H1 (cell line): Measurements from ENCODE around the gene GOLGA8A. TPM values are rescaled to one million over a fixed set of nuclear protein-coding genes. Genes with fewer than 3 reads are reported as not detected.
"Not testable (repeated sequence)": the region's sequence is repeated elsewhere in the genome, so short reads cannot be mapped to it uniquely, and the experiment has no call there.

ENCODE experiments used
- CTCF ChIA-PET: fragments of 300-600 bp; sonication (Branson Sonifier 250); formaldehyde crosslinking; loops from one replicate; lab custom pipeline; 2021; ENCODE audit not compliant: partially characterized antibody; lab: Charles Lee
- POLR2A ChIA-PET: fragments of 300-600 bp; sonication (Branson Sonifier 250); formaldehyde crosslinking; loops from one replicate; lab custom pipeline; 2021; ENCODE audit warnings: inconsistent platforms; ENCODE audit not compliant: partially characterized antibody; lab: Charles Lee
- DNase-seq, 2 experiments: peaks; one replicate each; pipeline versions ENCODE4 v3.0.0 to v3.0.0-alpha.2; 2010 to 2022; ENCODE audit warnings: low spot score in 2 of 2, low read depth in 1 of 2, mixed read lengths in 1 of 2
- FAIRE-seq: peaks from 2 replicates; lab custom pipeline; 2011; peaks lifted over from hg19 to GRCh38; lab: Jason Lieb, UNC
- H2AFZ ChIP-seq: 2 replicates; pipeline ENCODE4 v1.8.1; 2012; ENCODE audit warnings: low read length, inconsistent platforms
- H2AK5ac ChIP-seq: 2 replicates; pipeline ENCODE4 v1.6.1; 2013; ENCODE audit warnings: low read depth, low read length
- H2BK120ac ChIP-seq: replicated peaks from 2 replicates; pipeline ENCODE3; 2013; ENCODE audit warnings: low read depth, low read length, inconsistent platforms
- H2BK12ac ChIP-seq: 2 replicates; pipeline ENCODE4 v1.6.1; 2013; ENCODE audit warnings: low read depth, low read length
- H2BK15ac ChIP-seq: 2 replicates; pipeline ENCODE4 v1.6.1; 2013; ENCODE audit warnings: low read length
- H2BK20ac ChIP-seq: 2 replicates; pipeline ENCODE4 v1.6.1; 2013; ENCODE audit warnings: low read length
- H2BK5ac ChIP-seq: 2 replicates; pipeline ENCODE4 v1.6.1; 2013; ENCODE audit warnings: low read depth, low read length
- H3K14ac ChIP-seq: 2 replicates; pipeline ENCODE4 v1.6.1; 2013; ENCODE audit warnings: inconsistent platforms; ENCODE audit not compliant: insufficient read length
- H3K18ac ChIP-seq: 2 replicates; pipeline ENCODE4 v1.6.1; 2013; ENCODE audit warnings: low read length; ENCODE audit errors: extremely low read depth
- H3K23ac ChIP-seq: 2 replicates; pipeline ENCODE4 v1.6.1; 2013; ENCODE audit warnings: inconsistent platforms; ENCODE audit not compliant: insufficient read length
- H3K23me2 ChIP-seq: 2 replicates; pipeline ENCODE4 v1.6.1; 2013; ENCODE audit warnings: low read depth, low read length
- H3K27ac ChIP-seq: 2 replicates; pipeline ENCODE4 v1.6.1; 2011; ENCODE audit warnings: low read depth, low read length, inconsistent platforms
- H3K27me3 ChIP-seq, 4 experiments: replicated peaks in 1 of 4; 1 replicate in 1 of 4; 2 replicates in 3 of 4; pipeline versions ENCODE4 v1.6.1 to v1.8.1; 2011 to 2013; ENCODE audit warnings: low read length in 3 of 4, mild to moderate bottlenecking in 3 of 4, inconsistent platforms in 2 of 4, mixed read lengths in 2 of 4, moderate library complexity in 1 of 4; ENCODE audit not compliant: control insufficient read depth in 3 of 4, insufficient read depth in 3 of 4; ENCODE audit errors: extremely low read depth in 1 of 4
- H3K36me3 ChIP-seq, 4 experiments: 2 replicates each; pipeline versions ENCODE4 v1.6.1 to v1.8.1; 2011 to 2013; ENCODE audit warnings: mild to moderate bottlenecking in 4 of 4, low read length in 3 of 4, moderate library complexity in 2 of 4, control low read depth in 1 of 4, inconsistent platforms in 1 of 4; ENCODE audit not compliant: insufficient read depth in 4 of 4, control insufficient read depth in 2 of 4
- H3K4ac ChIP-seq: replicated peaks from 2 replicates; pipeline ENCODE3; 2013; ENCODE audit warnings: low read length, low read depth, mixed read lengths, inconsistent platforms; ENCODE audit not compliant: insufficient read length
- H3K4me1 ChIP-seq, 4 experiments: replicated peaks in 1 of 4; 1 replicate in 1 of 4; 2 replicates in 3 of 4; pipeline versions ENCODE4 v1.6.1 to v1.8.1; 2011 to 2013; ENCODE audit warnings: low read length in 3 of 4, inconsistent platforms in 2 of 4, mixed read lengths in 1 of 4; ENCODE audit not compliant: insufficient read depth in 4 of 4, control insufficient read depth in 3 of 4
- H3K4me2 ChIP-seq, 2 experiments: 2 replicates each; pipeline versions ENCODE4 v1.6.1 to v1.8.1; 2011 to 2013; ENCODE audit warnings: low read depth in 2 of 2, low read length in 2 of 2, control low read depth in 1 of 2, inconsistent platforms in 1 of 2, mild to moderate bottlenecking in 1 of 2; ENCODE audit not compliant: insufficient read depth in 1 of 2
- H3K4me3 ChIP-seq, 4 experiments: fragments of 200-600, 300-600 bp in 1 of 4; sonication (generic), shearing (Covaris generic), sonication (Bioruptor Twin) in 1 of 4; 2 replicates each; pipeline versions ENCODE4 v1.5.1 to v1.8.1; 2011 to 2016; ENCODE audit warnings: low read length in 4 of 4, low read depth in 3 of 4, control low read depth in 2 of 4, inconsistent platforms in 2 of 4, mild to moderate bottlenecking in 2 of 4, mixed read lengths in 1 of 4, moderate library complexity in 1 of 4; ENCODE audit not compliant: insufficient read depth in 2 of 4; ENCODE audit errors: extremely low read depth in 1 of 4
- H3K56ac ChIP-seq: replicated peaks from 2 replicates; pipeline ENCODE3; 2013; ENCODE audit warnings: low read depth, mild to moderate bottlenecking, mixed read lengths, low read length, inconsistent platforms; ENCODE audit not compliant: insufficient read length
- H3K79me1 ChIP-seq: 2 replicates; pipeline ENCODE4 v1.6.1; 2013; ENCODE audit warnings: low read depth, low read length, control low read depth
- H3K79me2 ChIP-seq, 2 experiments: 2 replicates each; pipeline versions ENCODE4 v1.6.1 to v1.8.1; 2012 to 2013; ENCODE audit warnings: low read length in 2 of 2, mild to moderate bottlenecking in 2 of 2, inconsistent platforms in 1 of 2; ENCODE audit not compliant: insufficient read depth in 2 of 2, control insufficient read depth in 1 of 2
- H3K9ac ChIP-seq, 4 experiments: replicated peaks in 1 of 4; 1 replicate in 1 of 4; 2 replicates in 3 of 4; pipeline versions ENCODE4 v1.6.1 to v1.8.1; 2011 to 2013; ENCODE audit warnings: low read depth in 3 of 4, low read length in 3 of 4, control low read depth in 2 of 4, mild to moderate bottlenecking in 2 of 4, moderate library complexity in 2 of 4, inconsistent platforms in 1 of 4; ENCODE audit errors: extremely low read depth in 1 of 4
- H3K9me3 ChIP-seq, 2 experiments: 2 replicates each; pipeline versions ENCODE4 v1.6.1 to v1.8.1; 2012 to 2013; ENCODE audit warnings: mild to moderate bottlenecking in 2 of 2, moderate library complexity in 2 of 2, control low read depth in 1 of 2, inconsistent platforms in 1 of 2, low read depth in 1 of 2, low read length in 1 of 2, mixed read lengths in 1 of 2; ENCODE audit not compliant: insufficient read depth in 2 of 2
- H4K20me1 ChIP-seq, 2 experiments: replicated peaks in 1 of 2; 2 replicates each; pipeline versions ENCODE3 to v1.8.1; 2011 to 2013; ENCODE audit warnings: inconsistent platforms in 2 of 2, low read length in 2 of 2, mild to moderate bottlenecking in 1 of 2; ENCODE audit not compliant: insufficient read depth in 2 of 2, control insufficient read depth in 1 of 2
- H4K5ac ChIP-seq: 2 replicates; pipeline ENCODE4 v1.6.1; 2013; ENCODE audit warnings: low read length, low read depth, mixed read lengths, inconsistent platforms; ENCODE audit not compliant: insufficient read length
- H4K8ac ChIP-seq: 2 replicates; pipeline ENCODE4 v1.8.0; 2013; ENCODE audit warnings: mild to moderate bottlenecking, moderate library complexity, low read length, inconsistent platforms; ENCODE audit not compliant: insufficient read depth; ENCODE audit errors: extremely low read depth
- H4K91ac ChIP-seq: replicated peaks from 2 replicates; pipeline ENCODE3; 2013; ENCODE audit warnings: low read length, mixed read lengths, inconsistent platforms; ENCODE audit not compliant: insufficient read length
- WGBS, 2 experiments: shearing (Covaris generic) in 1 of 2; methylation state at CpG; one replicate each; pipeline versions ENCODE4 v1.1.6 to v1.1.7; 2013 to 2015; ENCODE audit warnings: low lambda C conversion rate in 2 of 2, mixed read lengths in 2 of 2, inconsistent platforms in 1 of 2, low coverage in 1 of 2, missing lambda C conversion rate in 1 of 2; ENCODE audit not compliant: insufficient replicate concordance in 2 of 2, insufficient coverage in 1 of 2, insufficient read length in 1 of 2; ENCODE audit errors: extremely low coverage in 1 of 2, missing lambda C conversion rate in 1 of 2; 5-methylcytosine and 5-hydroxymethylcytosine counted together
- polyA plus RNA-seq, 7 experiments: library from polyadenylated mRNA; depleted of rRNA in 3 of 7; stranded (reverse) in 5 of 7; unstranded in 2 of 7; fragments of >200 nt in 5 of 7; fragments of 200-250 nt in 2 of 7; gene quantifications; 1 replicate in 5 of 7; 2 replicates in 1 of 7; 4 replicates in 1 of 7; pipeline versions ENCODE4 v1.2.1 to v1.2.3, GENCODE V29; 2011 to 2013; ENCODE audit warnings: missing spikeins in 2 of 7, mixed read lengths in 2 of 7
- total RNA-seq: library from RNA; stranded (reverse); fragmentation: NEBNext Ultra II Directional; extraction: Animal tissue kit (Norgen Biotek cat#: 25700); gene quantifications from 2 replicates; pipeline ENCODE4 v1.2.1, GENCODE V29; 2021

Gene GOLGA8A
- total and polyA plus RNA-seq, 2 of the 8 experiments (the other 6 are each of a cell fraction or from before 2014, with no cell fraction given) = 5.5 to 20.0 TPM

DNA sequence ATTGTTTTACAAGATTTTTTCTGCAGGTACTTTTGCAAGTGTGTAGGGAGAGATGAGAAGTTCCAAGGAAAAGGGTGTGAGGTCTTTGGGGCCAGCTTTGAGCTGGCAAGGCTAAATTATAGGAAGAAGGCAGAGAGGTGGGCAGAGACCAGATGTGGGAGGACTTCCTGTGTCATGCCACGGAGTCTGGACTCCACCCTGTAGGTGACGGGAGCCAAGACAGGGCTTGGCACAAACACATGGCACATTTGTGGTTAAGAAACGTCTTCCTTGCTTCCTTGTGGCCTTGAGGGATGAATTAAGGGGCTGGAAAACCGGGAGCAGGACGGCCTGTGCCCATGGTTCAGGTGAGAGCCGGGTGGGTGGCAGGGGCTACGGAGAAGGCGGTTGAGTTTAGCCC, 19.2 kb downstream of the GOLGA8A start:
- H3K4me2 ChIP-seq, H3K9me3 ChIP-seq, H3K23me2 ChIP-seq, H2AFZ ChIP-seq, H3K4me1 ChIP-seq, H4K8ac ChIP-seq, H2BK12ac ChIP-seq, H4K5ac ChIP-seq, POLR2A ChIA-PET, H3K14ac ChIP-seq, H3K4me3 ChIP-seq, CTCF ChIA-PET, H2BK5ac ChIP-seq, H3K56ac ChIP-seq, H4K20me1 ChIP-seq, DNase-seq, H3K79me1 ChIP-seq, H2BK20ac ChIP-seq, H2BK15ac ChIP-seq, FAIRE-seq, H3K27ac ChIP-seq, H3K18ac ChIP-seq, H3K27me3 ChIP-seq, H2AK5ac ChIP-seq, H3K9ac ChIP-seq, H3K36me3 ChIP-seq, H3K23ac ChIP-seq, H4K91ac ChIP-seq, H3K79me2 ChIP-seq, H2BK120ac ChIP-seq, H3K4ac ChIP-seq: not testable (repeated sequence)
- 82% methylated on average over 8 of the region's 8 CpGs; no CpG with 5 or more reads in 1 of the 2 experiments for WGBS, 2 experiments

DNA sequence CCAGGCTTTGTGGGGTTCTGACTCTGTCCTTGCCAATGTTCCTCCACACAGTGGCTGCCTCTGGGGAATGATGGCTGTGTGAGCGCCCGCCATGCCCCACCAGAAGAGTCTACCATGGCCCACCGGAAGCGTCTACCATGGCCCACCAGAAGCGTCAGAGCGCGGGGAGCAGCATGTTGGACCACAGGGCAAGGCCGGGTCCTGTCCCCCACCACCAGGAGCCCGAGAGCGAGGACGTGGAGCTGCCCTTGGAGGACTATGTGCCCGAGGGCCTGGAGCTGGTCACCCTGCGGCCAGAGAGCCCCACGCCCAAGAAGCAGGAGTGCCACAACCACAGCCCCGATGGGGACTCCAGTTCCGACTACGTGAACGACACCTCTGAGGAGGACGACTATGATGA, 28.1 kb downstream of the GOLGA8A start:
- H2BK5ac ChIP-seq, H4K8ac ChIP-seq, H2BK120ac ChIP-seq, H3K36me3 ChIP-seq, H2BK20ac ChIP-seq, H3K9ac ChIP-seq, FAIRE-seq, H3K79me1 ChIP-seq, H4K5ac ChIP-seq, H2AFZ ChIP-seq, H3K56ac ChIP-seq, H2AK5ac ChIP-seq, H2BK12ac ChIP-seq, H3K14ac ChIP-seq, H3K23ac ChIP-seq, H3K18ac ChIP-seq, POLR2A ChIA-PET, CTCF ChIA-PET, H3K27me3 ChIP-seq, H2BK15ac ChIP-seq, H4K20me1 ChIP-seq, H3K4me2 ChIP-seq, H3K4ac ChIP-seq, H3K27ac ChIP-seq, H3K4me1 ChIP-seq, H3K4me3 ChIP-seq, H3K9me3 ChIP-seq, H3K23me2 ChIP-seq, H4K91ac ChIP-seq, H3K79me2 ChIP-seq: not testable (repeated sequence)
- peak in 1 of 2 experiments; percentile 29 for DNase-seq
- whole genome bisulfite sequencing, 2 experiments = 94% methylated on average over 9 of the region's 19 CpGs; no CpG with 5 or more reads in 1 of the 2 experiments
